Measurements from ENCODE around the gene PRR12.

Gene PRR12

GRCh38 chr19:49590071-49590970 lies 661 bp upstream of the PRR12 start:
- H3K4me3 ChIP-seq (ENCODE audit: low read depth, low read length) = peak overlapping the region; percentile 90
- peak; percentile 97 for TF ChIP-seq POLR2A (IDR thresholded peaks at IDR 0.05; ENCODE audit: extremely low read depth, insufficient read length)
- no peak for TF ChIP-seq CTCF (IDR thresholded peaks at IDR 0.05; ENCODE audit: low read depth, low read length)
- peak; percentile 67 for TF ChIP-seq MYC (IDR thresholded peaks at IDR 0.05; ENCODE audit: low read depth, low read length)
- 0 out of 2 replicates have a peak, but pooled peaks have one; percentile 51 for TF ChIP-seq MAX (IDR thresholded peaks at IDR 0.05; ENCODE audit: low read depth, low read length)
- DNase-seq (ENCODE audit: low read depth) = peak; percentile 99

- TF ChIP-seq CTCF (IDR thresholded peaks at IDR 0.05; ENCODE audit: low read depth, low read length) = no peak
- TF ChIP-seq MAX (IDR thresholded peaks at IDR 0.05; ENCODE audit: low read depth, low read length) = 0 out of 2 replicates have a peak, but pooled peaks have one; percentile 6
- 0 out of 2 replicates have a peak, but pooled peaks have one; percentile 25 for TF ChIP-seq MYC (IDR thresholded peaks at IDR 0.05; ENCODE audit: low read depth, low read length)
- DNase-seq (ENCODE audit: low read depth) = peak; percentile 74
- H3K4me3 ChIP-seq (ENCODE audit: low read depth, low read length) = peak overlapping the region; percentile 85
Measured at GRCh38 chr19:49591731-49592485, 926 bp downstream of the PRR12 start.

- DNase-seq (ENCODE audit: low read depth) = peak; percentile 70
- TF ChIP-seq POLR2A (IDR thresholded peaks at IDR 0.05; ENCODE audit: extremely low read depth, insufficient read length) (no peak), CTCF (IDR thresholded peaks at IDR 0.05; ENCODE audit: low read depth, low read length) (no peak), MYC (IDR thresholded peaks at IDR 0.05; ENCODE audit: low read depth, low read length) (no peak), MAX (IDR thresholded peaks at IDR 0.05; ENCODE audit: low read depth, low read length) (no peak; the same call in 1 of the 2 replicates)
- peak overlapping the region; percentile 85 for H3K4me3 ChIP-seq (ENCODE audit: low read depth, low read length)
Measured at GRCh38 chr19:49592486-49593232, 1.7 kb downstream of the PRR12 start.

- DNase-seq (ENCODE audit: low read depth) = peak; percentile 95
- peak overlapping the region; percentile 85 for H3K4me3 ChIP-seq (ENCODE audit: low read depth, low read length)
- no peak for TF ChIP-seq POLR2A (IDR thresholded peaks at IDR 0.05; ENCODE audit: extremely low read depth, insufficient read length)
- TF ChIP-seq MAX (IDR thresholded peaks at IDR 0.05; ENCODE audit: low read depth, low read length) = no peak
- no peak for TF ChIP-seq CTCF (IDR thresholded peaks at IDR 0.05; ENCODE audit: low read depth, low read length)
- no peak for TF ChIP-seq MYC (IDR thresholded peaks at IDR 0.05; ENCODE audit: low read depth, low read length)
Measured at GRCh38 chr19:49593233-49594113, 2.5 kb downstream of the PRR12 start.
